Brain microvascular endothelial cell (primary cell): ENCODE measurements around the gene NSG1.

Source experiments
- DNase-seq: peaks from one replicate; pipeline ENCODE4 v3.0.0-alpha.2; 2020
- H3K27ac ChIP-seq: fragments of 250-450 bp; sonication (Bioruptor Pico); 2 replicates; pipeline ENCODE4 v1.5.1; 2020; ENCODE audit warnings: mild to moderate bottlenecking, moderate library complexity
- H3K27me3 ChIP-seq: fragments of 250-450 bp; sonication (Bioruptor Pico); replicated peaks from 2 replicates; pipeline ENCODE4 v1.5.1; 2020; ENCODE audit warnings: mild to moderate bottlenecking
- H3K36me3 ChIP-seq: fragments of 250-450 bp; sonication (Bioruptor Pico); replicated peaks from 2 replicates; pipeline ENCODE4 v1.5.1; 2020; ENCODE audit warnings: mild to moderate bottlenecking
- H3K4me3 ChIP-seq: 2 replicates; pipeline ENCODE4 v1.5.1; 2011; ENCODE audit warnings: low read depth, mild to moderate bottlenecking, control low read depth, low read length, moderate library complexity
- in situ Hi-C: cut with HindIII; loops from 2 replicates; pipeline ENCODE4 v1.10.0; 2017; ENCODE audit warnings: low sequenced_read_pairs, low pct_ligation_motif_present
- TF ChIP-seq, protein P1 (sequence below): IDR thresholded peaks from 2 replicates; pipeline ENCODE4 v1.5.1; 2011; ENCODE audit warnings: low read depth, mild to moderate bottlenecking, moderate library complexity, low read length, control low read depth, inconsistent platforms; ENCODE audit errors: missing control alignments

NSG1 gene

DNA sequence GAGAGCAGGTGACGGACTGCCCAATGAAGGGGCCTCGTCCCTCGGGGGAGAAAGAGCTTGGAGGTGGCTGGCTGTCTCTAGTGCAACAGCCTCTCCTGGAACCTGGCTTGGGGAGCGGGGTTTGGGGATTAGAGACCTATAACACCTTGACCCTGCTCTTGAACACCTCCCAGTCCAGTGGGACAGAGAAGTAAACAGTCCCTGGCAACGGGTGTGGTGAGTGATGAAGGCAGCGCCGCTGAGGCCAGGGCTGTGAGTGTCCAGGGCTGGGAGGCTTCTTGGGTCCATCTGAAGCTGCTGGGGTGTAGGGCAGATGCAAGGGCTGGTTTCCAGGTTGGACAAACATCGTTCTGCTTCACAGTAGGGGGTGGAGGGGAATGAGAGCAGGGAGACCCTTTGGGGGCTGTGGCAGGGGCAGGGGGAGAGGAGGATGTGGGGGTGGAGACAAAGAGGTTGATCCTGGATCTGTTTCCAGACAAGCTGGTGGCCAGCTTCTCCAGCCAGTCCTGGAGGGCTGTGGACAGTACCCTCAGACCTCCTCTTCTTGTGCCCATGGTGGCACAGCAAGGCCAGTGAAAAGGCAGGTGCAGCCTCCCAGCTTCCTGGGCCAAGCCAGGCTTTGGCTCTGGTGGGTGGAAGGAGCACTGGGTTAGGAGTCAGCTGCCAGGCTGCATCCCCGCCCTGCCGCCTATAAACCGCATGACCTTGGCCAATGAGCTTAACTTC lies 3.8 kb downstream of the NSG1 start:
- Histone ChIP-seq H3K27me3 (peaks cover 43% of the 10 kb centered on the region), H3K36me3 (no peaks in the 10 kb centered on the region), H3K4me3 (no peak overlapping the region), H3K27ac (no peak overlapping the region)
- in situ Hi-C loops, result no loop called here
- TF ChIP-seq, protein P1, sequence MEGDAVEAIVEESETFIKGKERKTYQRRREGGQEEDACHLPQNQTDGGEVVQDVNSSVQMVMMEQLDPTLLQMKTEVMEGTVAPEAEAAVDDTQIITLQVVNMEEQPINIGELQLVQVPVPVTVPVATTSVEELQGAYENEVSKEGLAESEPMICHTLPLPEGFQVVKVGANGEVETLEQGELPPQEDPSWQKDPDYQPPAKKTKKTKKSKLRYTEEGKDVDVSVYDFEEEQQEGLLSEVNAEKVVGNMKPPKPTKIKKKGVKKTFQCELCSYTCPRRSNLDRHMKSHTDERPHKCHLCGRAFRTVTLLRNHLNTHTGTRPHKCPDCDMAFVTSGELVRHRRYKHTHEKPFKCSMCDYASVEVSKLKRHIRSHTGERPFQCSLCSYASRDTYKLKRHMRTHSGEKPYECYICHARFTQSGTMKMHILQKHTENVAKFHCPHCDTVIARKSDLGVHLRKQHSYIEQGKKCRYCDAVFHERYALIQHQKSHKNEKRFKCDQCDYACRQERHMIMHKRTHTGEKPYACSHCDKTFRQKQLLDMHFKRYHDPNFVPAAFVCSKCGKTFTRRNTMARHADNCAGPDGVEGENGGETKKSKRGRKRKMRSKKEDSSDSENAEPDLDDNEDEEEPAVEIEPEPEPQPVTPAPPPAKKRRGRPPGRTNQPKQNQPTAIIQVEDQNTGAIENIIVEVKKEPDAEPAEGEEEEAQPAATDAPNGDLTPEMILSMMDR, result no peak
- no peak for DNase-seq

DNA sequence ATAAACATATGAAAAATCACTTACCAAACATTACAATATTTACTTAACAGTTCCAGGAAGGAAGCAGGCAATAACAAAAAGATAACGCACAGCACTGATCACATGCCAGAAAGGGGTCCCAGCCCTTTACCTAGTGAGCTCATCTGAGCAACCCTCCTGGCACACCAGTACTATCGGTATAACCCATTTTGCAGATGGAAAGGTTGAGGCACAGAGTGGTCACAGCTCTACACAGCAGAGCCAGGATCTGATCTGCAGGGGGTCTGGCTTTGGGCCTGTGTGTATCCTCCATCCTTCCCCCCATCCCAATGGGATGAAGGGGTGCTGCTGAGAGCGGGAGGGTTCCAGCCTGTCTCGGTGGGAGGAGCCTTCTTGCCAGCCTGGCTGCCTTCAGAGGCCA lies 5.0 kb downstream of the NSG1 start:
- Histone ChIP-seq H3K27ac (no peak overlapping the region), H3K36me3 (no peaks in the 10 kb centered on the region), H3K27me3 (peaks cover 40% of the 10 kb centered on the region), H3K4me3 (no peak overlapping the region)
- TF ChIP-seq, protein P1, result no peak
- in situ Hi-C loops, result no loop called here
- no peak for DNase-seq

DNA sequence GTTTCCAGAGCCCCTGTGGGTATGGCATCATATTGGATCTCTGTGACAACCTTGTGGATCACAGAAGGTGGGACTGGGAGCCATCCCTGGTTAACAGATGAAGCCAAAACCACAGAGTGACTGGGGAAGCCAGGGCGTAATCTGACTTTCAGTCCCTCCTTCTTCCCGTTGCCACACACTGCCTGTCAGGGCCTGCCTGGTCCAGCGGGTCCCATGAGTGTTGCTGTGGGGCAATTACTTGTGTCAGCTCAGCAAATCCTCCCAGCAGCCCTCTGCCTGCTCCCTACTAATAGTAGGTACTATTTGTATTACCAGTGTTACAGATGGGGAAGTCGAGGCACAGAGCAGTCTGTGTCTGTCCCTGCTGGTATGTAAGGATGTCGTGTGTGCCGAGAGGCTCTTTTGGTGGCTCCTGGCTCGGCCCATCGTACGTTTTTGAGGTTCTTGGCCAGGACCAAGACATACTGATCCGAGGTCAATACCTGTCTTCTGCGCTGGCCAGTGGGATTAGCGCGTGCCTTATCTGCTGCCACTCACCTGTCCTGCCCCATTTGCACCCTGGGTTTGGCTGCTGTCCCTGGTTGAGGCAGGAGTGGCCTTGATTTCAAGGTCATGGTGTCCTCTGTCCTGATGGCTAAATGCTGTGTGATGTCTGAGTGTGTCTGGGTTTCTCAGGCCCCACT lies 5.7 kb downstream of the NSG1 start:
- Histone ChIP-seq H3K4me3 (no peak overlapping the region), H3K27me3 (peaks cover 36% of the 10 kb centered on the region), H3K27ac (no peak overlapping the region), H3K36me3 (no peaks in the 10 kb centered on the region)
- TF ChIP-seq, protein P1, result no peak
- no peak for DNase-seq
- in situ Hi-C loops, result no loop called here

DNA sequence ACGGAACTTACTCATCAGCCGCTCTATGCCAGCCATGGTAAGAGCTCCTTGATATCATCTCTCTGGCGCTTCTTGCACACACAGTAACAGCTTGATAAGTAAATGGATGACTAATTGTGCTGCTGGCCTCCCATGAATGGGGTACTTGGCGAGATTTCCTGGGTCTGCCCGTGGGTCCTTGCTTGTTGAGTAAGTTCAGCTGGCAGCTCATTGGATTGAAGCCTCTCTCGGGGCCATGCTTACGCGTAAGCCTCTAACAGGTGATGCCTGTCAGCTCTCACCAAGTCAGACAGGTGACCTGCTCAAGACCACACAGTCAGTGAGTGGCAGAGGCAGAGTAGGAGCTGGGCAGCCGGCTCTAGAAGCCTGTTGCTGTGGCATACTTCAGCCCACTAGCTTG lies 7.7 kb downstream of the NSG1 start:
- peak; percentile 5 for DNase-seq
- Histone ChIP-seq H3K4me3 (no peak overlapping the region), H3K27me3 (peaks cover 24% of the 10 kb centered on the region), H3K36me3 (no peaks in the 10 kb centered on the region), H3K27ac (no peak overlapping the region)
- in situ Hi-C loops, result no loop called here
- TF ChIP-seq, protein P1, result no peak

DNA sequence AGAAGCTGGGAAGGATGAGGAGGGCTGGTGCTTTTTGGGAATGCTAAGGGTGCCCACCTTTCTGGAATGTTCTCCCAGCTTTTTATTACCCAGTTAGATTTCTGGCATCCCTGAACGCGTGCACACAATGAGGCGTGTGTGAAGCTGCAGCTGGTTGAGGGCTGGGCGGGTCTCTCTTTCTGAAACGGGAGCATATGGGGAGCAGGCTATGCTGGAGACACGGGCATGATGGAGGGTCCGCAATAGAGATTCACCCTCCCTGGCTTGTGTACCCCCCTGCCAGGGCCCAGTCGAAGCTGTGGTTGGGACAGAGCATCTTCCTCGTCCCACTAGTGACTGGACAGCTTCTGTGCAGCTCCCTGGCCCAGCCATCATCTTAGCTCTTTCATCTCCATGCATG lies 8.5 kb downstream of the NSG1 start:
- no peak for DNase-seq
- Histone ChIP-seq H3K27me3 (peaks cover 22% of the 10 kb centered on the region), H3K36me3 (no peaks in the 10 kb centered on the region), H3K27ac (no peak overlapping the region), H3K4me3 (no peak overlapping the region)
- in situ Hi-C loops, result no loop called here
- TF ChIP-seq, protein P1, result no peak
